ENCODE results near the gene SCYGR1.
"Not testable (repeated sequence)": the region's sequence is repeated elsewhere in the genome, so short reads cannot be mapped to it uniquely, and the experiment has no call there.

The SCYGR1 gene

GRCh38 chr2:227387583-227387982 lies at the start of gene SCYGR1:
TSS of gene SCYGR1 (minus strand) at chr2:227387949. CDS start at chr2:227387949, 0 bp downstream.
- H3K9me3 ChIP-seq (ENCODE audit: control insufficient read depth, low read depth, low read length); H3K36me3 ChIP-seq (ENCODE audit: control insufficient read depth, low read depth, low read length); H3K4me3 ChIP-seq (ENCODE audit: low read length); H3K27ac ChIP-seq (ENCODE audit: low read length); H3K4me1 ChIP-seq (ENCODE audit: control insufficient read depth, low read depth, low read length); H3K9ac ChIP-seq (ENCODE audit: low read length); H3K27me3 ChIP-seq (ENCODE audit: control insufficient read depth, insufficient read depth, low read length): not testable (repeated sequence)

- no peaks in the 10 kb centered on the region for H3K4me1 ChIP-seq (ENCODE audit: control insufficient read depth, low read depth, low read length)
Measured at GRCh38 chr2:227436436-227437174, 48.9 kb upstream of the SCYGR1 start.

GRCh38 chr2:227433171-227433570 lies 45.4 kb upstream of the SCYGR1 start:
- Histone ChIP-seq H3K27me3 (ENCODE audit: control insufficient read depth, insufficient read depth, low read length) (no peaks in the 10 kb centered on the region), H3K9ac (ENCODE audit: low read length) (no peak overlapping the region), H3K36me3 (ENCODE audit: control insufficient read depth, low read depth, low read length) (no peaks in the 10 kb centered on the region), H3K27ac (ENCODE audit: low read length) (no peak overlapping the region), H3K4me3 (ENCODE audit: low read length) (no peak overlapping the region), H3K4me1 (ENCODE audit: control insufficient read depth, low read depth, low read length) (no peaks in the 10 kb centered on the region), H3K9me3 (ENCODE audit: control insufficient read depth, low read depth, low read length) (peaks cover 8% of the 10 kb centered on the region)

More at GRCh38 chr2:227436436-227437174, 48.9 kb upstream of the SCYGR1 start:
- peaks cover 8% of the 10 kb centered on the region for H3K9me3 ChIP-seq (ENCODE audit: control insufficient read depth, low read depth, low read length)
- no peak overlapping the region for H3K9ac ChIP-seq (ENCODE audit: low read length)
- H3K4me3 ChIP-seq (ENCODE audit: low read length): no peak overlapping the region
- H3K27ac ChIP-seq (ENCODE audit: low read length): no peak overlapping the region
- no peaks in the 10 kb centered on the region for H3K27me3 ChIP-seq (ENCODE audit: control insufficient read depth, insufficient read depth, low read length)
- no peaks in the 10 kb centered on the region for H3K36me3 ChIP-seq (ENCODE audit: control insufficient read depth, low read depth, low read length)

- no peak overlapping the region for H3K4me3 ChIP-seq (ENCODE audit: low read length)
- H3K4me1 ChIP-seq (ENCODE audit: control insufficient read depth, low read depth, low read length): no peaks in the 10 kb centered on the region
- H3K9ac ChIP-seq (ENCODE audit: low read length): no peak overlapping the region
- no peaks in the 10 kb centered on the region for H3K36me3 ChIP-seq (ENCODE audit: control insufficient read depth, low read depth, low read length)
- no peak overlapping the region for H3K27ac ChIP-seq (ENCODE audit: low read length)
- H3K27me3 ChIP-seq (ENCODE audit: control insufficient read depth, insufficient read depth, low read length): no peaks in the 10 kb centered on the region
- H3K9me3 ChIP-seq (ENCODE audit: control insufficient read depth, low read depth, low read length): peaks cover 8% of the 10 kb centered on the region
Measured at GRCh38 chr2:227430639-227431038, 42.9 kb upstream of the SCYGR1 start.

- Histone ChIP-seq H3K9me3 (ENCODE audit: control insufficient read depth, low read depth, low read length) (peaks cover 8% of the 10 kb centered on the region), H3K4me1 (ENCODE audit: control insufficient read depth, low read depth, low read length) (peaks cover 1% of the 10 kb centered on the region), H3K27me3 (ENCODE audit: control insufficient read depth, insufficient read depth, low read length) (no peaks in the 10 kb centered on the region), H3K36me3 (ENCODE audit: control insufficient read depth, low read depth, low read length) (no peaks in the 10 kb centered on the region), H3K9ac (ENCODE audit: low read length) (no peak overlapping the region), H3K27ac (ENCODE audit: low read length) (no peak overlapping the region), H3K4me3 (ENCODE audit: low read length) (no peak overlapping the region)
Measured at GRCh38 chr2:227428731-227429285, 41.1 kb upstream of the SCYGR1 start.

- Histone ChIP-seq H3K4me3 (ENCODE audit: low read length) (no peak overlapping the region), H3K27me3 (ENCODE audit: control insufficient read depth, insufficient read depth, low read length) (no peaks in the 10 kb centered on the region), H3K27ac (ENCODE audit: low read length) (no peak overlapping the region), H3K9me3 (ENCODE audit: control insufficient read depth, low read depth, low read length) (no peaks in the 10 kb centered on the region), H3K36me3 (ENCODE audit: control insufficient read depth, low read depth, low read length) (no peaks in the 10 kb centered on the region), H3K9ac (ENCODE audit: low read length) (no peak overlapping the region), H3K4me1 (ENCODE audit: control insufficient read depth, low read depth, low read length) (peaks cover 4% of the 10 kb centered on the region)
Measured at GRCh38 chr2:227423656-227424499, 36.1 kb upstream of the SCYGR1 start.

GRCh38 chr2:227420087-227421052 lies 32.6 kb upstream of the SCYGR1 start:
- Histone ChIP-seq H3K36me3 (ENCODE audit: control insufficient read depth, low read depth, low read length) (no peaks in the 10 kb centered on the region), H3K4me3 (ENCODE audit: low read length) (no peak overlapping the region), H3K9ac (ENCODE audit: low read length) (no peak overlapping the region), H3K27me3 (ENCODE audit: control insufficient read depth, insufficient read depth, low read length) (no peaks in the 10 kb centered on the region), H3K4me1 (ENCODE audit: control insufficient read depth, low read depth, low read length) (peaks cover 4% of the 10 kb centered on the region), H3K27ac (ENCODE audit: low read length) (no peak overlapping the region), H3K9me3 (ENCODE audit: control insufficient read depth, low read depth, low read length) (no peaks in the 10 kb centered on the region)

- Histone ChIP-seq H3K4me1 (ENCODE audit: control insufficient read depth, low read depth, low read length) (no peaks in the 10 kb centered on the region), H3K36me3 (ENCODE audit: control insufficient read depth, low read depth, low read length) (no peaks in the 10 kb centered on the region), H3K9ac (ENCODE audit: low read length) (no peak overlapping the region), H3K27ac (ENCODE audit: low read length) (no peak overlapping the region), H3K27me3 (ENCODE audit: control insufficient read depth, insufficient read depth, low read length) (no peaks in the 10 kb centered on the region), H3K4me3 (ENCODE audit: low read length) (no peak overlapping the region), H3K9me3 (ENCODE audit: control insufficient read depth, low read depth, low read length) (no peaks in the 10 kb centered on the region)
Measured at GRCh38 chr2:227416701-227417100, 29.0 kb upstream of the SCYGR1 start.

GRCh38 chr2:227415538-227416424 lies 28.0 kb upstream of the SCYGR1 start:
- Histone ChIP-seq H3K4me1 (ENCODE audit: control insufficient read depth, low read depth, low read length) (no peaks in the 10 kb centered on the region), H3K27me3 (ENCODE audit: control insufficient read depth, insufficient read depth, low read length) (no peaks in the 10 kb centered on the region), H3K27ac (ENCODE audit: low read length) (no peak overlapping the region), H3K9ac (ENCODE audit: low read length) (no peak overlapping the region), H3K36me3 (ENCODE audit: control insufficient read depth, low read depth, low read length) (no peaks in the 10 kb centered on the region), H3K4me3 (ENCODE audit: low read length) (no peak overlapping the region), H3K9me3 (ENCODE audit: control insufficient read depth, low read depth, low read length) (no peaks in the 10 kb centered on the region)

GRCh38 chr2:227414846-227415245 lies 27.1 kb upstream of the SCYGR1 start:
- Histone ChIP-seq H3K9ac (ENCODE audit: low read length) (no peak overlapping the region), H3K4me3 (ENCODE audit: low read length) (no peak overlapping the region), H3K4me1 (ENCODE audit: control insufficient read depth, low read depth, low read length) (no peaks in the 10 kb centered on the region), H3K9me3 (ENCODE audit: control insufficient read depth, low read depth, low read length) (no peaks in the 10 kb centered on the region), H3K27ac (ENCODE audit: low read length) (no peak overlapping the region), H3K27me3 (ENCODE audit: control insufficient read depth, insufficient read depth, low read length) (no peaks in the 10 kb centered on the region), H3K36me3 (ENCODE audit: control insufficient read depth, low read depth, low read length) (no peaks in the 10 kb centered on the region)
